Lung microvascular endothelial cell (primary cell): ENCODE data around the gene GLO1. TPM values are rescaled to one million over a fixed set of nuclear protein-coding genes. Genes with fewer than 3 reads are reported as not detected.
"Not testable (repeated sequence)": the region's sequence is repeated elsewhere in the genome, so short reads cannot be mapped to it uniquely, and the experiment has no call there.

Experiments
- DNase-seq, 2 donors: peaks; one replicate each; pipeline versions ENCODE4 v3.0.0 to v3.0.0-alpha.2; 2010; ENCODE audit warnings: low read depth in 2 of 2
- total RNA-seq: library from RNA; depleted of rRNA; stranded (reverse); fragments of >200 nt; gene quantifications from 2 replicates; pipeline ENCODE4 v1.2.1, GENCODE V29; 2014

Gene GLO1
- total RNA-seq, 1 donor from 2014 or later = 76.0 TPM

DNA sequence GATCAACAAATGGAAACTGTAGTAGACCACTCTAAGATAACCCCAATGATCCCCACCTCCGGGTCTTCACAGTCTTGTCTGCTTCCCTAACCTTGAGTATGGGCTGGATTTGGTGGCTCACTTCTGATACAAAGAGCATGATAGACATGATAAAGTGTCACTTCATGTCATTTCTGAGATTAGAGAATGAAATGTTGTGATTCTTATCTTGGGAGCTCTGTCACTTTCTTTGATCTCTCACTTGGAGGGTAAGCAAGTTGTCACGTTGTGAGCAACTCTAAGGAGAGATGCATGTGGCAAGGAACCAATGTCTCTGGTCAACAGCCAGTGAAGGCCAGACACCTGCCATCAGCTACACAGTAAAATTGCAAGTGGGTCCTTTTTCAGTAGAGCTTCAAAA, 3.0 kb upstream of the GLO1 start:
- DNase-seq = no peak

DNA sequence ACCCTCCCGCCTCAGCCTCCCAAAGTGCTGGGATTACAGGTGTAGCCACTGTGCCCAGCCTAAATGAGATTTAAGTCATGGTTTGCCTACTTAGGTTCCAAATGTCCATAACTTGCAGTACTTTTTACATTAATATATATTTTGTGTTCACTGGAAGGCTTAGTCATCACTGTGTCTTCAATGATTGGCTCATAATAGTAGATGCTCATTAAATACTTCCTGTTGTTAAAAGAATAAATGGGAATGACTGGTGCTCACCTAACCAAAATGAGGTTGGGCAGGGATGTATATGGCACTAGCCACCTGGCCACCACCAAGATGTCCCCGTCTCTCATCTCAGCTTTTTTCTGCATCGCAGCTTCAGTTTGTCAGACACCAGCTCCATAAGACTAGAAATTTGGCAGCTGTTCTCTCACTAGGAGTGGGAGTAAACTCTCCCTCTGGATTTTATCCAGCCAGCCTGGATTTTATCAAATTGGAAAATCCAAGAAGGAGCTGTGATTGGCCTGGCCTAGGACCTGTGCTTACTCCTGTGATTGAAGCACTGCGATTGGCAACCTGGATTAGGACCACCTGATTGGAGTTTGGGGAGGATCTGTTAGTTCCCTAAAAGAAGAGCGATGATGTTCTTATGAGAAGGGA, 1.1 kb upstream of the GLO1 start:
- no peak for DNase-seq

DNA sequence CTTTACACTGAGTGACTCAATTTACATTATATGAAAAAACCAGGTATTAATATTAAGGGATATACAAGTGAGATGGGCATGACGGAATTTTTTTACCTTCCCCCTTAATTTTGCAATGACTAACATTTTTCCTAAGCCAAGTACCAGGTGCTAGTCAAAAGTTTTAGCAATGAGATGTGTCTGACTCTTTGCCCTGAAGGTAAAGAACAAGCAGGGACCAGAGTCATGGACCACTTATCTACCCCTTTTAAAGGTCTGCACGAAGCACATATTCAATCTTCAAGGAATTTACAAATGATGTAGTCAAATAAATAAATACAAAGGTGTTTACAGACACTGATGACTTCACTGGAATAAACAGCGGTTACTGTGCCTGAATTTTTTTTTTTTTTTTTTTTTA, 1.4 kb downstream of the GLO1 start:
- no peak for DNase-seq

DNA sequence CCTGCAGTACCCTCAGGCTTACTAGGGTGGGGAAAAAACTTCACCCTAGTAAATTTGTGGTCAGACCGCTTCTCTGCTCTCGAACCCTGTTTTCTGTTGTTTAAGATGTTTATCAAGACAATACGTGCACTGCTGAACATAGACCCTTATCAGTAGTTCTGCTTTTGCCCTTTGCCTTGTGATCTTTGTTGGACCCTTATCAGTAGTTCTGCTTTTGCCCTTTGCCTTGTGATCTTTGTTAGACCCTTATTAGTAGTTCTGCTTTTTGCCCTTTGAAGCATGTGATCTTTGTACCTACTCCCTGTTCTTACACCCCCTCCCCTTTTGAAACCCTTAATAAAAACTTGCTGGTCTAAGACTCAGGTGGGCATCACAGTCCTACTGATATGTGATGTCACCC, 3.2 kb downstream of the GLO1 start:
- DNase-seq = not testable (repeated sequence)

DNA sequence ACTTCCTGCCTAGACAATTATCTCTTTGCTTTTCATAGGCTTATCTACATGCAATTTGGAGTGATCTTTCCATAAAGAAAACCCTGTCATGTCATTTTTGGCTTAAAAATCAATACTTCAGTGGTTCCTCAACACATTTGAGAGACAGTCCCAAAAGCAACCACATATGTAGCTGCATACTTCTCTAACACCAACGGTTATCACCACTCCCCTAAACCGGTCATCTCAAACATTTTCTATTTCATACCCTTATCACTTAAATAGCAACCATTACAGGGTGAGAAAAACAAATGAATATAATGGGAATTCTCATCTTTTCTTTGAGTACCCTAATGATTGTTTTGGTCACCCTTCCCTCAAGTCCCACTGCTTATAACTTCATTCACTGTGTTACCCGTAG, 5.1 kb downstream of the GLO1 start:
- DNase-seq = no peak

DNA sequence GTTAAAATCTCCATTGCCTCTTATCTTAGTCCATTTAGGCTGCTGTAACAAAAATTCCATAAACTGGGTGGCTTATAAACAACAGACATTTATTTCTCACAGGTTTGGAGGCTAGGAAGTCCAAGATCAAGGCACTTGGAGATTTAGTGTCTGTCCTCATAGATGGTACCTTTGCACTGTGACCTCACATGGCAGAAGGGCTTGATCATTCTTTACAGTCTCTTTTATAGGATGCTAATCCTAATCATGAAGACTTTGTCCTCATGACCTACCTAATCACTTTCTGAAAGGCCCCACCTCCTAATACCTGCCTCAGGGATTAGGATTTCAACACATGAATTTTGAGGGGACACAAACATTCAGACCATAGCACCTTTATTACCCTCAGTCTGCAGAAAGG, 6.6 kb downstream of the GLO1 start:
- no peak for DNase-seq

DNA sequence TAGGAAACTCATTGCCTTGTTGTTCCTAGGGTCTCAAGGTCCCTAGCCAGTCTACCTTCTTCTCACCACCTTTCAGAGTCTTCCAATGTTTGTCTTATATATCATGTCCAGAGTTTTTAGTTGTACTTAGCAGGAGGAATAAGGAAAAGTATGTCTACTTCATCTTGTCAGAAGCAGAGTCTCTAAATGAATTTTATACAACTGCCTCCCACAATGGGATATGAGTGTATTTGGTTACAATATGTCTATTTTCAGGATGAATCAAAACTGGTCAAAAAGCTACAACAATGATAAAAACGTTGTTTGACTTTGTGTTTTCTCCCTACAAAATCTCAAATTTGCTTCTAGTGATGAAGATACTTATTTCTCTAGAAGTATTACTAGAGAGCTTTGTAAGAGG, 7.0 kb downstream of the GLO1 start:
- DNase-seq = no peak

DNA sequence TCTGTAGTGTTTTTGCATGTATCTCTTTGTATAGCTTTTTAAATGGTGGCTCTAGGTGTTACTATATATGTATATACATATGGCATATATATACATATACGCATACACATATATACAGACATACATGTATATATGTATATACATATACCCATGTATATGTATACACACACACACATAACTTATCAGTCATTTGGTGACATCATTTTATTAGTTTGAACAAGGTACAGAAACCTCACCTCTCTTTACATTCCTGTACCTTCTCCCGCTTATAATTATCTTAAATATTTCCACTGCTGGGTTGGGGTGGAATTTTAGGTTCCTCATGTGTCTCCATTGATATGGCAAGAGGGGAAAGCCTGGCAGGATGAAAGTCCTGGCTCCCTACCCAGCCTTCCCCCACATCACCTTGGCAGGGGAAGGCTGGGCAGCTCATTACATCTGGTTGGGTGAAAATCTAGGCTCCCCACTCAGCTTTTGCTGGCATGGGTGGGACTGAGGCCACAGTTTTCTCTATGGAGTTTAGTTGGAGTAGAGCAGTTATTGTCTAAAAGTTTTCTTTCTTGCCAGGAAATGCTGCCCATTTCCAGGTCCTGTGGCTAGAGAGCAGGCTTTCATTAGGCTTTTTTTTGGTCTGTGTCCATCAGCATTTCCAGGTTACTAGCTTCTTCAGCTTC, 7.6 kb downstream of the GLO1 start:
- DNase-seq = no peak

DNA sequence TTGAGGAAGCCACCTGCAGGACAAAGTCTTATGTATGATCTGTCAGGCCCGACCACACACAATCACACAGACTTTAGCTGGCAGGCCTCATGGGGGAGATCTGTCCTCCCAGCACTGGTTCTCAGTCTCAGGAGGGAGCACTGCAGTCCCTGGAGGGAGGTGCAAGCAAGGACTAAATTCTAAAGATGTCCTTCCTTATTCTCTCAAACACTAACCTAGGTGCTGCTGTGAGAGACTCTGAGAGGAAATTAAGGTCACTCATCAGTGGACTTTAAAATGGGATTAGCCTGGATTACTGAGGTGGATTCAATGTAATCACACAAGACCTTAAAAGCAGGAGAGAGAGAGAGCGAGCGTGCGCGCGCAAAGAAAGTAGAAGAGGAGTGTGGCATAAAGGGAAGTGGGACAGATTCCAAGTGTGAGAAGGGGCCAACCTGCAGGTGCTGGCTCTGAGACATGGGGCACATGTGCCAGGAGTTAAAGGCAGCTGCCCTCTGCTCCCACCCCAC, 14.3 kb downstream of the GLO1 start:
- no peak for DNase-seq

DNA sequence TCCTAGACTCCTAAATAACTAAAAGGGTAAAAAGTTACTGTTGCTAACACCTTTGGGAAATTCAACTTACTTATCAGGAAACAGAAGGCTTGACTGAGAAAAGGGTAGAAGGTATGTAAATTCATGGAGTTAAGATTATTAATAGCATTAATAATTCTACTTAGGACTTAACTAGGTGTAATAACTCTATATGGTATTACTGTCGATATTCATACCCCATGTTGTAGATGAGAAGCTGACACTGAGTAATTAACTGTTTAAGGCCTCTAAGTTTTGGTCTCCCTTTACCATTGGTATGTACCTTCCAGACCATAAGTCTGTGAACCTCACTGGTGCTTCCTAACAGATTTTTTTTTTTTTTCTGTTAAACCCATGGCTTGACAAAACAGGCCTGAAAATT, 15.4 kb downstream of the GLO1 start:
- DNase-seq = no peak

DNA sequence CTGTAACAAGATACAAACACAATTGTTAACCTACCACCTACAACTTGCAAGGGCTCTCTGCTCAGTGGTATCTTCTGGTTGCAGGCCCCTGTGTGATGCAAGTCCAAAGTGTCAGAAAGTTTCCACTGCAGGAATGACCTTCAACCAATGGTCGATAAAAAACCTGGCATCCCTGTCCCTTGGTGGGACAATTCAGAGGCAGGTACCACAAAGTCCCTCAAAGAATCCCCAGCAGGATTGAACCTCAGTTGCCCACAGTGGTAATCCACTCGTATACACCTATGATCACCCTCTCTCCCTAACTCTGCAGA, 15.9 kb downstream of the GLO1 start:
- no peak for DNase-seq

DNA sequence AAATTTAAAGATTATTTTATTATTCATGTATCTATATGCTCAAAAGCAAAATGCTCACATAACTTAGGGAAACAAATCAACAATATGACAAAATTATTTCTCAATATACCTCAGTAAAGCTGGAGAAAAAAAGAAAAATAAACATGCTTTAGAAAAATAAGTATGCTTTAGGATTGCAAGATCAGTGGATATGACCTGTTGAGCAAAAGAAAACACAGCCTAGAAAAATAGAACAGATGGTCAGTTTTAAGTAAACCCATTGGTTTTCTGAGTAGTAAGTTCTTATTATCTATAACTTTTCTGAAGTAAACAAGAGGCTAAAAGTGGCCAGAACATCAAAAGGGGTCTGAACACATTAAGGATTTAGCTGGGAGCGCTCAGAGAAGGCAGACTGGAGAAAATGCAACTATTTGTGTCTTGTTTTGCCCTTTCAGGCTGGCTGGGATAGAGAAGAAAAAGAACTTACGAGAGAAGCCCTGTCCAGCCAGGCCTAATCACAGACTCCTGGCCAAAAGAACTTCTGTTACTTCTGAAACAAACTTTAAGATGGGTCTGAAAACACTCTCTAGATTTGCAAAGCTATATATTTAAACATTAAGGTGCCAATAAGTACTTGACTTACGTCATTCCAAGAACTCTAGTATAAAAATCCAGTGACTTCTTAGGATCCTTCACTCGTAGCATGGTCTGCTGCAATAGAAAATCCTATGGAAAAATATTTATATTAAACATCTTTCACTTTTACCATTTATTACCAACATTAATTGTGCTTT, 16.5 kb downstream of the GLO1 start:
- no peak for DNase-seq

DNA sequence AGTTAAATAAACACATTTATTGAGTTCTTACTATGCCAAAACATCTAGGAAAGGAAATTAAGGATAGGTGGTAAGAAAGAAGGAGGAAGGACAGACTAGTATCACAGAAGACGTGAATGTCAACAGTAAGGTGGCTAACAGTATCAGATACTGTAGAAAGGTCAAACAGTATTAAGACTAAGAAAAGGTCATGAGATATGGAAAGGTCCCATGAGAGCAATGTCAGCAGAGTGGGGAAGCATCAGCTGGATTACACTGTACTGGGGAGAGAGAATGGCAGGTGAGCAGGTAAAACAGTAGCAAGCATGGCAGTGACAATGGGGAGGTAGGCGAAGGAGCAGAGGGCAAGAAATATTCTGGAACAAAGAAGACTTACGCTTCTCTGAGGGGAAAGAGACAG, 18.0 kb downstream of the GLO1 start:
- no peak for DNase-seq

DNA sequence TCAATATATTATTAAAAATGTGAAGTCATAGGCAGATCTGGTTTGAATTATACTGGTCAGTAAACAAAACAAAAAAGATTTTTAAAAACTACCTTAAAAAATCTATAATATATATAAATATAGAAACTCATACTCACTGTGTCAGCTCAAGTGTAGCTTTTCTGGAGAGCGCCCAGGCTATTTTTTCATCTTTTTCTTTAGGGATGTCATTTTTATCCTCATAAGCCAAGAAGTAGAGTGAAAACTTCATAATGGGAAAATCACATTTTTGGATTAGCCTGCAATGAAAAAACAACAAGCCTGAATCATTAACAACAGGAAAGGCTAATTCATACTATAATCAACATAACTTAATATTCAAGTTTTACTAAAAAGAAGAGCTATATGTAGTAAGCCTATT, 18.7 kb downstream of the GLO1 start:
- DNase-seq = no peak

DNA sequence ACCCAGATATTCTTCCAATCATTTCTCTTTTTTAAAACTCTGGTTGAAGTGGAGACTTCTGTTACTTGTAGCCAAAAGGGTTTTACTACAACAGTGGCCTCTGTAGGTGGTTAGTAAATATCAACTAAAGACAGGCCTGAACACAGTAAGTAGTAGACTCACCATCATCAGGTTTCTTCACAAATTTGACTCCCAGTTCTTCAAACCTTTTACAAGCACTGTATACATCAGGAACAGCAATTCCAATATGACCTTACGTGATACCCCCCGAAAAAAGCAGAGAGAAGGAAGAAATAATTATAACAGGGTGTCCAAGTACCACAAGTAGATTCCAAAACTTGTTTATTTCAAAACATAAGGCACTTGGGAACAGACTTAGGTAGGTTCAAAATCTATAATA, 21.1 kb downstream of the GLO1 start:
- DNase-seq = no peak

DNA sequence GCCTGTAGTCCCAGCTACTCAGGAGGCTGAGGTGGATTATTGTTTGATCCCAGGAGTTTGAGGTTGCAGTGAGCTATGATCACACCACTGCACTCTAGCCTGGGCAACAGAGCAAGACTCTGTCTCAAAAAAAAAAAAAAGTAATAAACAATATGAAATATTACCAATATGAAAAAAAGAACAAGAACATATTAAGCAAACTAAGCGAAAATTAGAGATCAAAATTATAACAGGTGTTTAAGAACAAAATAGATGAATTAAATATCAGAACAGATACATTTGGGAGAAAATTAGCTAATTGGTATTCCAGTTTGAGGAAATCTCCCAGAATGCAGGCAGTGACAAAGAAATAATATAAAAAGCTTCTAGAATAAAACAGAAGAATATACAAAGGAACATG, 23.3 kb downstream of the GLO1 start:
- no peak for DNase-seq

DNA sequence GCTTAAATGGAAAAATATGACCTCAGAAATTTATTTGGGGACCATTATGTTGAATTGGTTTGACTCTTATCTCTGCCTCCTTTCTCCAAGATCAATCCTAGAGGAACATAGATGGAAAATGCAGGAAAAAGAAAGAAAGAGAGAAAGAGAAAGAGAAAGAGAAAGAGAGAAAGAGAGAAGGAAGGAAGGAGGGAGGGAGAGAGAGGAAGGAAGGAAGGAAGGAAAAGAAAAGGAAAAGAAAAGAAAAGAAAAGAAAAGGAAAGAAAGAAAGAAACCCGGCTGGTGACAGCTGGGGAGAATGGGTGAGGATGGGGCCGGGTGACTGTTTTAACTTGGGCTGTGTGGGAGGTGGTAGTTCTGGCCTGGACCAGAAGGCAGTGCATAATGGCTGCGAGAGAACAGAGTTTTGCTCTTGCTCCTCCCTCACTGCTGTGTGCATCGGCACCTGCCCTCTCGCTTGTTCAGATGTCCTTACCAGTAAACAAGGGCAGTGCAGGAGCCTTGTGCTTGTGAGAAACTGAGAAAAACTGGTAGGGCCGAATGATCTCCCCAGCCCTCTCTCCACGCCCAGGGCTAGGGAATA, 24.7 kb downstream of the GLO1 start:
- no peak for DNase-seq

DNA sequence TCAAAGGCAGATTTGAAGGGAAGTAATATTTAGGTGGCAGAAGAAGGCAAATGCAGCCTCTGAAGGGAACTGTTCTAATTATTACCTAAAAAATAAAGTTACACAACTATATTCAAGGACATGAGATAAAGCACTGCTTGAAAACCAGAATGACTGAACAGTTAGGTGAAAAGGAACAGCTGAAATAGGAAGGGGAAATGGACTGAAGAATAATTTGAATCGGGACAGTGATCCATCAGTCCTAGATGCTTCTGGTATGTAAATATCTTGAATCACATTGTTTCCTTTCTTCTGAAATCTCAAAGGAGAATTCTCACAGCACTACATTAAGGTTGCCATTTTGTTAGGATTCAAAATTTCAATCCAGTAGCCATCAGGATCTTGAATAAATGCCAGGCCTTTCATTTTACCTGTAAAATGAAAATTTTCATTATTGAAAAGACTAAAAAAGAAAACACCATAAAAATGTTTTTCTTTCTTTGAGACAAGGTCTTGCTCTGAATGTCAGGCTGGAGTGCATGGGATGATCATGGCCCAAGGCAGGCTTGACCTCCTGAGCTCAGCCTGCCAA, 25.9 kb downstream of the GLO1 start:
- peak in 1 of 2 donors; percentile 2 for DNase-seq

DNA sequence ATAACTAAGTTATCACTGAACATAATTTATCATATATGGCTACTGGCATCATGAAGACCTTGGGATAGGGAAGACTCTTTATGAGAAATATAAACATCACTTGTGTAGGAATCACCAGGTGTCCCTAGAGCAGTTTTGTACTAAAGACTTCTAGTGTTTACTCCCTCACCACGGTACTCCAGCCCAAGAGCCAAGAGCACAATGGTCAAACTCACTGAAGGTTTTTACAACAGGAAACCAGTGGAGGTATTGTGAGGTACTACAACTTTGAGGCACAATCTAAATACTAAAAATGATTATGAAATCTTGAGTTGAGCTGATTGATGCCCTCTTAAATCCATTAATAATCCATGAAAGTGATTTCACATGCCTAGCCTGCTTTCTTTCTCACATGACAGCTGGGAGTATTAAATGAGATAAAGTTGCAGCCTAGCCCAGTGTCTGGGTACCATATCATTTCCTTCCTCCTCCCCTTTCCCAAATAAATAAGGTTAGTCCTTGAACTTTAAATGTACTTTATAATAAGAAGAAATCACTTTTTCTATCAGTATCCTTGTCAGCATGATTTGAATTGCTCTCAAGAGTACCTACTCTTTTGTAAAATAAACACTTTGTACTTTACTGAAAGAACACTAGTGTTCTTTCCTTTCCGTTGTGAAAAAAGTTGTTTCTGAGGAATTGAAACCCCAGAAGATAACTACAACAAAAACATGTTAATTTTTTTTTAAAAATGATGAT, 26.5 kb downstream of the GLO1 start:
- peak in 1 of 2 donors; percentile 6 for DNase-seq

DNA sequence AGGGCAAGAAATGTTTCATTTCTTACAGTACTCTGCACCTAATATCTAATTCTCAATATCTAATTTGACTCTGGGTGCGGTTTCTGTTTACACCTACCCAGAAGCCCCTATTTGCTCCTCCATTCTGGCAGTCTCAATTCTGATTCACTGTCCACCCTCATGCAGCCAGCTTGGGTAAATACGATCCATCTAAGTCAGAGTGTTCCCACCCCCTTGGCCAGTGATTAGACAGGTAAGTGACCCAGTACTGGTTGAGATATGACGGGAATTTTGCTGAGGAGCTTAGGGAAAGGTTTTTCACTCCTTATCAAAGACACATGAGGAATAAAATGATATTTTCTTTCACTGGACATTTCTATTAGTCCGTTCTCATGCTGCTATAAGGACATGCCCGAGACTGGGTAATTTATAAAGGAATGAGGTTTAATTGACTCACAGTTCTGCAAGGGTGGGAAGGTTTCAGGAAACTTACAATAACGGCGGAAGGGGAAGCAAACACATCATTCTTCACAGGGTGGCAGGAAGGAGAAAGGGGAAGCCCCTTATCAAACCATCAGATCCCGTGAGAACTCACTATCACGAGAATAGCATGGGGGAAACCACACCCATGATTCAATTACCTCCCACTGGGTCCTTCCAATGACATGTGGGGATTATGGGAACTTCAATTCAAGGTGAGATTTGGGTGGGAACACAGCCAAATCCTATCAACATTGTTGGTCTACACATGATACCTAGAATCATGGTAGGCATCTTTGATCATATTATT, 29.4 kb downstream of the GLO1 start:
- DNase-seq = peak; percentile 23 to 77
